MM.1S (cell line): Measurements from ENCODE around the gene IZUMO1R.

Source experiments
- DNase-seq: peaks from one replicate; pipeline ENCODE4 v3.0.0-alpha.2; 2015
- H2AFZ ChIP-seq: fragments of 300-600 bp; sonication (generic); 2 replicates; pipeline ENCODE4 v1.6.0; 2016; ENCODE audit warnings: antibody characterized with exemption, low read length
- H3F3A ChIP-seq: fragments of 300-600 bp; sonication (generic); 2 replicates; pipeline ENCODE4 v1.6.1; 2016; ENCODE audit warnings: mild to moderate bottlenecking, antibody characterized with exemption, low read length, moderate library complexity, mixed read lengths; ENCODE audit not compliant: insufficient read depth
- H3K27ac ChIP-seq: fragments of 300-600 bp; sonication (generic); 2 replicates; pipeline ENCODE4 v1.5.1; 2016; ENCODE audit warnings: mild to moderate bottlenecking, low read length
- H3K27me3 ChIP-seq: fragments of 300-600 bp; sonication (generic); replicated peaks from 2 replicates; pipeline ENCODE4 v1.6.0; 2016; ENCODE audit warnings: low read length; ENCODE audit not compliant: insufficient read depth
- H3K36me3 ChIP-seq: fragments of 300-600 bp; sonication (generic); replicated peaks from 2 replicates; pipeline ENCODE4 v1.6.1; 2016; ENCODE audit warnings: mild to moderate bottlenecking, low read length, mixed read lengths; ENCODE audit not compliant: insufficient read depth
- H3K4me1 ChIP-seq: fragments of 300-600 bp; sonication (generic); 2 replicates; pipeline ENCODE4 v1.6.1; 2016; ENCODE audit warnings: low read length, mixed read lengths
- H3K4me2 ChIP-seq: fragments of 300-600 bp; sonication (generic); 2 replicates; pipeline ENCODE4 v1.6.0; 2016; ENCODE audit warnings: low read depth, low read length
- H3K4me3 ChIP-seq: fragments of 300-600 bp; sonication (generic); 2 replicates; pipeline ENCODE4 v1.5.1; 2016; ENCODE audit warnings: low read length, mixed read lengths
- H3K79me2 ChIP-seq: fragments of 300-600 bp; sonication (generic); 2 replicates; pipeline ENCODE4 v1.6.1; 2016; ENCODE audit warnings: mixed run types, low read length, mixed read lengths
- H3K9ac ChIP-seq: fragments of 300-600 bp; sonication (generic); 2 replicates; pipeline ENCODE4 v1.6.1; 2016; ENCODE audit warnings: low read length, mixed read lengths
- H3K9me2 ChIP-seq: fragments of 300-600 bp; sonication (generic); replicated peaks from 2 replicates; pipeline ENCODE4 v1.6.1; 2016; ENCODE audit warnings: mild to moderate bottlenecking, low read length, mixed read lengths; ENCODE audit not compliant: insufficient read depth
- H3K9me3 ChIP-seq: fragments of 300-600 bp; sonication (generic); replicated peaks from 2 replicates; pipeline ENCODE4 v1.6.1; 2016; ENCODE audit warnings: mild to moderate bottlenecking, low read length, mixed read lengths; ENCODE audit not compliant: insufficient read depth
- H4K20me1 ChIP-seq: fragments of 300-600 bp; sonication (generic); 2 replicates; pipeline ENCODE4 v1.6.1; 2016; ENCODE audit warnings: mild to moderate bottlenecking, low read length, moderate library complexity, mixed read lengths; ENCODE audit not compliant: insufficient read depth
- CTCF ChIP-seq: fragments of 300-600 bp; sonication (generic); IDR thresholded peaks from 2 replicates; pipeline ENCODE4 v1.5.1; 2016; ENCODE audit warnings: antibody characterized with exemption, low read length, mixed read lengths
- EZH2 ChIP-seq: fragments of 300-600 bp; sonication (generic); optimal IDR thresholded peaks from 2 replicates; pipeline ENCODE3; 2017; ENCODE audit warnings: low read depth, mild to moderate bottlenecking, antibody characterized with exemption, low read length, mixed read lengths
- EZH2phosphoT487 ChIP-seq: fragments of 300-600 bp; sonication (generic); IDR thresholded peaks from 2 replicates; pipeline ENCODE4 v1.6.1; 2018; ENCODE audit warnings: antibody characterized with exemption, low read length

IZUMO1R gene

GRCh38 chr11:94312339-94312738 lies 8.0 kb downstream of the IZUMO1R start:
- no peaks in the 10 kb centered on the region for H3K9me2 ChIP-seq
- no peaks in the 10 kb centered on the region for H3K36me3 ChIP-seq
- H3K4me1 ChIP-seq = no peaks in the 10 kb centered on the region
- no peak overlapping the region for H3K9ac ChIP-seq
- no peak overlapping the region for H3K4me2 ChIP-seq
- H3K27me3 ChIP-seq = no peaks in the 10 kb centered on the region
- no peak overlapping the region for H3K27ac ChIP-seq
- no peaks in the 10 kb centered on the region for H3F3A ChIP-seq
- H3K79me2 ChIP-seq = no peaks in the 10 kb centered on the region
- H2AFZ ChIP-seq = no peak overlapping the region
- H3K4me3 ChIP-seq = no peak overlapping the region
- no peak for TF ChIP-seq EZH2
- no peak for TF ChIP-seq CTCF
- TF ChIP-seq EZH2phosphoT487 = no peak
- H3K9me3 ChIP-seq = no peaks in the 10 kb centered on the region
- DNase-seq = no peak
- H4K20me1 ChIP-seq = no peaks in the 10 kb centered on the region

- DNase-seq = no peak
- no peak overlapping the region for H3K9ac ChIP-seq
- no peak overlapping the region for H2AFZ ChIP-seq
- no peaks in the 10 kb centered on the region for H3K9me3 ChIP-seq
- H3K36me3 ChIP-seq = no peaks in the 10 kb centered on the region
- no peaks in the 10 kb centered on the region for H3K27me3 ChIP-seq
- TF ChIP-seq CTCF (no peak), EZH2 (no peak)
- H3K27ac ChIP-seq = no peak overlapping the region
- H4K20me1 ChIP-seq = no peaks in the 10 kb centered on the region
- H3K79me2 ChIP-seq = no peaks in the 10 kb centered on the region
- H3K4me3 ChIP-seq = no peak overlapping the region
- no peak overlapping the region for H3K4me2 ChIP-seq
- H3K4me1 ChIP-seq = no peaks in the 10 kb centered on the region
- H3K9me2 ChIP-seq = no peaks in the 10 kb centered on the region
- no peaks in the 10 kb centered on the region for H3F3A ChIP-seq
These were observed 9.7 kb downstream of the IZUMO1R start for GRCh38 chr11:94314064-94314463.

DNA sequence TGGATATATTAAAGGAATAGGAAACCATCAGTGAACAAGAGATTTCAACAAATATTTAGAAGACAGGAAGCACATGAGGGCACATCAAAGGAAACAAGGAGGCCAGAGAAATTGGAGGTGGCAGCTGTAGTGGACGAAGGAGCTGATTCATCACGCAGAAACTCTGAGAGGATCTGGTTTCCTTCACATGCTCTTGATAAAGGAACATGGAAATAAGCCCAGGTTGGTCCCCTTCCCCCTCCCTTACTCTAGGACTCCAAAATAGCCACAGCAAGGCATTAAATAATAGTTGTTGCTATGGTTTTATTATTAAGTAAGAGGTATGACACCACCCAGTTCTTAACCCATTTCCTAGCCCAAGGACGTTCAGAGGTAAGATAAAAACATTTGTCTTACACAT lies 11.3 kb downstream of the IZUMO1R start:
- H3K9me2 ChIP-seq = no peaks in the 10 kb centered on the region
- H3K4me3 ChIP-seq = no peak overlapping the region
- DNase-seq = no peak
- no peaks in the 10 kb centered on the region for H3K79me2 ChIP-seq
- no peaks in the 10 kb centered on the region for H3K27me3 ChIP-seq
- no peaks in the 10 kb centered on the region for H3K36me3 ChIP-seq
- TF ChIP-seq CTCF = no peak
- TF ChIP-seq EZH2phosphoT487 = no peak
- TF ChIP-seq EZH2 = no peak
- no peak overlapping the region for H3K27ac ChIP-seq
- no peak overlapping the region for H3K9ac ChIP-seq
- no peaks in the 10 kb centered on the region for H3K4me1 ChIP-seq
- H3K4me2 ChIP-seq = no peak overlapping the region
- H3F3A ChIP-seq = no peaks in the 10 kb centered on the region
- H3K9me3 ChIP-seq = no peaks in the 10 kb centered on the region
- no peak overlapping the region for H2AFZ ChIP-seq
- H4K20me1 ChIP-seq = no peaks in the 10 kb centered on the region
